HG02759 (cell line): ENCODE results near the gene MACROD2.
A peak's percentile ranks its signal among the peaks of the same experiment; 100 is the strongest.

Experiments
- ATAC-seq: cut with Tn5 transposase; IDR thresholded peaks from one replicate; pipeline ENCODE4 v1.9.1; 2021; ENCODE audit warnings: mild to moderate bottlenecking, moderate library complexity; ENCODE audit not compliant: unreplicated experiment

The MACROD2 gene

GRCh38 chr20:14729390-14729789 lies 734.1 kb downstream of the MACROD2 start:
- ATAC-seq: no peak

- no peak for ATAC-seq
Measured at GRCh38 chr20:14732343-14732742, 737.0 kb downstream of the MACROD2 start.

- ATAC-seq: no peak
Measured at GRCh38 chr20:14732996-14733395, 737.7 kb downstream of the MACROD2 start.

- ATAC-seq: no peak
Measured at GRCh38 chr20:14740380-14740779, 745.1 kb downstream of the MACROD2 start.

GRCh38 chr20:14741616-14742015 lies 746.3 kb downstream of the MACROD2 start:
- no peak for ATAC-seq

- peak; percentile 69 for ATAC-seq
Measured at GRCh38 chr20:14744723-14745122, 749.4 kb downstream of the MACROD2 start.

- no peak for ATAC-seq
Measured at GRCh38 chr20:14745830-14746229, 750.5 kb downstream of the MACROD2 start.

- no peak for ATAC-seq
Measured at GRCh38 chr20:14751191-14751590, 755.9 kb downstream of the MACROD2 start.

- ATAC-seq: no peak
Measured at GRCh38 chr20:14757728-14758127, 762.4 kb downstream of the MACROD2 start.

- ATAC-seq: no peak
Measured at GRCh38 chr20:14758356-14758755, 763.0 kb downstream of the MACROD2 start.

GRCh38 chr20:14759979-14760378 lies 764.7 kb downstream of the MACROD2 start:
- no peak for ATAC-seq

GRCh38 chr20:14761903-14762302 lies 766.6 kb downstream of the MACROD2 start:
- ATAC-seq: no peak

GRCh38 chr20:14764511-14765369 lies 769.4 kb downstream of the MACROD2 start:
- ATAC-seq: no peak

GRCh38 chr20:14765370-14765701 lies 770.0 kb downstream of the MACROD2 start:
- ATAC-seq: no peak

- ATAC-seq: no peak
Measured at GRCh38 chr20:14773486-14773885, 778.2 kb downstream of the MACROD2 start.

GRCh38 chr20:14775778-14776177 lies 780.5 kb downstream of the MACROD2 start:
- no peak for ATAC-seq

GRCh38 chr20:14777591-14777990 lies 782.3 kb downstream of the MACROD2 start:
- ATAC-seq: no peak

GRCh38 chr20:14778096-14778495 lies 782.8 kb downstream of the MACROD2 start:
- ATAC-seq: no peak

GRCh38 chr20:14778875-14779274 lies 783.6 kb downstream of the MACROD2 start:
- no peak for ATAC-seq

GRCh38 chr20:14780508-14780907 lies 785.2 kb downstream of the MACROD2 start:
- ATAC-seq: no peak

GRCh38 chr20:14782731-14783130 lies 787.4 kb downstream of the MACROD2 start:
- no peak for ATAC-seq

- ATAC-seq: no peak
Measured at GRCh38 chr20:14783766-14784165, 788.5 kb downstream of the MACROD2 start.
